Endothelial cell of umbilical vein (primary cell): ENCODE measurements around the gene PAPPA.

Experiments
- CTCF ChIP-seq, 2 donors: IDR thresholded peaks; 1 replicate in 1 of 2; 2 replicates in 1 of 2; pipeline ENCODE4 v1.5.1; 2011; ENCODE audit warnings: low read length in 2 of 2, mild to moderate bottlenecking in 2 of 2, moderate library complexity in 2 of 2, control low read depth in 1 of 2, inconsistent platforms in 1 of 2, low read depth in 1 of 2; ENCODE audit not compliant: insufficient read depth in 1 of 2; ENCODE audit errors: extremely low read depth in 1 of 2
- EZH2 ChIP-seq: IDR thresholded peaks from 2 replicates; pipeline ENCODE4 v1.6.1; 2012; ENCODE audit warnings: borderline replicate concordance, low read depth, mild to moderate bottlenecking, moderate library complexity, low read length, inconsistent platforms; ENCODE audit not compliant: severe bottlenecking
- FOS ChIP-seq: IDR thresholded peaks from 2 replicates; pipeline ENCODE4 v1.6.1; 2011; ENCODE audit warnings: mild to moderate bottlenecking, low read length, moderate library complexity, borderline replicate concordance; ENCODE audit not compliant: insufficient read depth
- GATA2 ChIP-seq: IDR thresholded peaks from 2 replicates; pipeline ENCODE4 v1.7.0; 2011; ENCODE audit warnings: low read depth, mild to moderate bottlenecking, moderate library complexity, mixed read lengths, low read length; ENCODE audit not compliant: insufficient read length, insufficient read depth
- JUN ChIP-seq: IDR thresholded peaks from 2 replicates; pipeline ENCODE4 v1.6.1; 2011; ENCODE audit warnings: borderline replicate concordance, low read depth; ENCODE audit not compliant: insufficient read length, insufficient read depth
- MAX ChIP-seq: IDR thresholded peaks from 2 replicates; pipeline ENCODE4 v1.6.1; 2011; ENCODE audit not compliant: insufficient read depth, insufficient read length
- POLR2A ChIP-seq: IDR thresholded peaks from 2 replicates; pipeline ENCODE4 v1.6.1; 2012; ENCODE audit warnings: low read depth, mild to moderate bottlenecking, control low read depth, low read length
- POLR2AphosphoS5 ChIP-seq: IDR thresholded peaks from 2 replicates; pipeline ENCODE4 v1.6.1; 2012; ENCODE audit warnings: low read depth, mild to moderate bottlenecking, control low read depth, low read length, moderate library complexity; ENCODE audit not compliant: insufficient read depth

- TF ChIP-seq CTCF (IDR thresholded peaks at IDR 0.05; ENCODE audit: extremely low read depth in 1 of 2, insufficient read depth in 1 of 2, low read depth in 1 of 2, low read length in 2 of 2) (no peak), POLR2A (no peak), FOS (no peak), JUN (no peak), EZH2 (no peak), POLR2AphosphoS5 (no peak), MAX (no peak), GATA2 (no peak)
Measured at GRCh38 chr9:116342941-116343340, 189.3 kb downstream of the PAPPA start.
